GM12878 (cell line): ENCODE measurements around the gene NDUFB11. TPM values are rescaled to one million over a fixed set of nuclear protein-coding genes. Genes with fewer than 3 reads are reported as not detected.

Experiments used
- ATAC-seq: fragments of 200-7000 bp; cut with Tn5 transposase; 3 replicates; pipeline ENCODE4 v1.9.1; 2020; ENCODE audit warnings: mild to moderate bottlenecking, moderate library complexity
- BruUV-seq: library from RNA; stranded (reverse); fragments of 400-500 nt; replicated peaks from 2 replicates; lab custom pipeline; 2021; lab: Mats Ljungman, UMichigan
- CTCF ChIA-PET: fragments of 300-600 bp; sonication (Branson Sonifier 250); formaldehyde crosslinking; extraction: SDS; loops from one replicate; lab custom pipeline; 2021; ENCODE audit warnings: inconsistent platforms; lab: Yijun Ruan, JAX
- POLR2A ChIA-PET: fragments of 350-600 bp; formaldehyde crosslinking; extraction: SDS; loops from one replicate; lab custom pipeline; 2021; ENCODE audit warnings: inconsistent platforms; lab: Charles Lee
- RAD21 ChIA-PET: fragments of 300-600 bp; sonication (Branson Sonifier 250); formaldehyde crosslinking; loops from one replicate; lab custom pipeline; 2023; ENCODE audit warnings: antibody characterized with exemption; ENCODE audit not compliant: unreplicated experiment; lab: Charles Lee
- SMC1A ChIA-PET: fragments of 300-600 bp; sonication (Branson Sonifier 250); formaldehyde crosslinking; loops from one replicate; lab custom pipeline; 2023; ENCODE audit not compliant: unreplicated experiment, uncharacterized antibody; lab: Charles Lee
- DNase-seq: peaks from one replicate; pipeline ENCODE4 v3.0.0-alpha.2; 2011; ENCODE audit warnings: low read depth, low spot score
- FAIRE-seq: peaks from 3 replicates; lab custom pipeline; 2011; peaks lifted over from hg19 to GRCh38; lab: Jason Lieb, UNC
- H2AFZ ChIP-seq: 2 replicates; pipeline ENCODE4 v1.6.0; 2011; ENCODE audit warnings: low read depth, low read length, control low read depth; ENCODE audit not compliant: control insufficient read depth
- H3K27ac ChIP-seq: 2 replicates; pipeline ENCODE4 v1.5.1; 2011; ENCODE audit warnings: control low read depth; ENCODE audit not compliant: control insufficient read depth, insufficient read depth
- H3K27me3 ChIP-seq, 2 experiments: replicated peaks in 1 of 2; 2 replicates each; pipeline versions ENCODE4 v1.6.0 to v1.6.1; 2011; ENCODE audit warnings: low read length in 1 of 2; ENCODE audit not compliant: control insufficient read depth in 2 of 2, insufficient read depth in 2 of 2
- H3K36me3 ChIP-seq, 2 experiments: 2 replicates each; pipeline ENCODE4 v1.5.1; 2011; ENCODE audit warnings: low read length in 1 of 2; ENCODE audit not compliant: control insufficient read depth in 2 of 2, insufficient read depth in 2 of 2
- H3K4me1 ChIP-seq: 2 replicates; pipeline ENCODE4 v1.6.1; 2011; ENCODE audit warnings: mild to moderate bottlenecking, low read length, moderate library complexity, mixed read lengths; ENCODE audit not compliant: control insufficient read depth, insufficient read depth
- H3K4me2 ChIP-seq: 2 replicates; pipeline ENCODE4 v1.6.0; 2011; ENCODE audit warnings: control low read depth; ENCODE audit not compliant: control insufficient read depth, insufficient read depth
- H3K4me3 ChIP-seq: fragments of 200-600 bp; sonication (generic); 2 replicates; pipeline ENCODE4 v1.5.1; 2016
- H3K79me2 ChIP-seq: 2 replicates; pipeline ENCODE4 v1.6.0; 2011; ENCODE audit warnings: low read length; ENCODE audit not compliant: control insufficient read depth, insufficient read depth
- H3K9ac ChIP-seq: 2 replicates; pipeline ENCODE4 v1.8.0; 2011; ENCODE audit warnings: low read length, control low read depth, mixed read lengths; ENCODE audit not compliant: control insufficient read depth, insufficient read depth
- H3K9me3 ChIP-seq: replicated peaks from 3 replicates; pipeline ENCODE4 v1.5.1; 2011; ENCODE audit warnings: mild to moderate bottlenecking, low read length; ENCODE audit not compliant: control insufficient read depth, insufficient read depth
- H4K20me1 ChIP-seq: 2 replicates; pipeline ENCODE4 v1.6.0; 2011; ENCODE audit not compliant: control insufficient read depth, insufficient read depth
- BHLHE40 ChIP-seq, 2 experiments: fragments of 450-650 bp in 1 of 2; IDR thresholded peaks; 2 replicates each; pipeline ENCODE4 v1.6.1; 2011 to 2017; ENCODE audit warnings: low read depth in 2 of 2, borderline replicate concordance in 1 of 2, improper control_type of control experiment in 1 of 2, low read length in 1 of 2, mild to moderate bottlenecking in 1 of 2
- CBX3 ChIP-seq: fragments of 200-600 bp; sonication (generic); IDR thresholded peaks from 2 replicates; pipeline ENCODE4 v1.6.1; 2016; ENCODE audit warnings: low read depth, borderline replicate concordance
- CBX5 ChIP-seq: sonication (generic); IDR thresholded peaks from 2 replicates; pipeline ENCODE4 v1.6.1; 2016; ENCODE audit warnings: low read depth, moderate library complexity, mild to moderate bottlenecking, inconsistent platforms
- EGR1 ChIP-seq, 2 experiments: IDR thresholded peaks; 1 replicate in 1 of 2; 2 replicates in 1 of 2; pipeline ENCODE4 v1.6.1; 2011 to 2012; ENCODE audit warnings: low read depth in 2 of 2, low read length in 2 of 2, borderline replicate concordance in 1 of 2, mild to moderate bottlenecking in 1 of 2, moderate library complexity in 1 of 2
- MYC ChIP-seq: IDR thresholded peaks from 2 replicates; pipeline ENCODE4 v1.6.1; 2011; ENCODE audit warnings: mild to moderate bottlenecking, low read length, moderate library complexity, inconsistent platforms; ENCODE audit not compliant: insufficient read depth, insufficient replicate concordance, insufficient read length, severe bottlenecking
- NR2C1 ChIP-seq: fragments of 450-650 bp; IDR thresholded peaks from 2 replicates; pipeline ENCODE4 v1.6.1; 2017; ENCODE audit warnings: antibody characterized with exemption, mild to moderate bottlenecking, moderate library complexity
- RAD51 ChIP-seq: fragments of 450-650 bp; IDR thresholded peaks from 2 replicates; pipeline ENCODE4 v1.6.1; 2016; ENCODE audit warnings: moderate library complexity, mild to moderate bottlenecking, inconsistent platforms
- RBBP5 ChIP-seq: fragments of 200-600 bp; sonication (generic); conservative IDR thresholded peaks from 2 replicates; pipeline ENCODE4 v1.6.1; 2016
- SMARCA5 ChIP-seq: fragments of 450-650 bp; IDR thresholded peaks from 2 replicates; pipeline ENCODE4 v1.6.1; 2017; ENCODE audit warnings: mild to moderate bottlenecking
- TCF12 ChIP-seq: IDR thresholded peaks from 2 replicates; pipeline ENCODE4 v1.6.1; 2011; ENCODE audit warnings: low read depth, mild to moderate bottlenecking, low read length
- WGBS: methylation state at CpG from one replicate; pipeline ENCODE4 v1.1.6; 2016; ENCODE audit warnings: low lambda C conversion rate; ENCODE audit not compliant: insufficient replicate concordance, insufficient coverage; ENCODE audit errors: missing lambda C conversion rate; 5-methylcytosine and 5-hydroxymethylcytosine counted together
- in situ Hi-C: fragments of 300-500 bp; cut with MboI; formaldehyde crosslinking; loops from 9 replicates; pipeline ENCODE4 v1.14.3; 2018; ENCODE audit warnings: mixed read lengths
- intact Hi-C: fragments of 100-400 bp; cut with micrococcal nuclease; formaldehyde crosslinking; loops from one replicate; pipeline ENCODE4 v1.14.2; 2022; ENCODE audit not compliant: unreplicated experiment
- polyA plus RNA-seq, 11 experiments: library from polyadenylated mRNA; depleted of rRNA in 4 of 11; unstranded in 6 of 11; stranded (reverse) in 5 of 11; fragments of >200 nt; fragmentation: Nextera tagmentation in 4 of 11; fragmentation: Illumina TruSeq in 1 of 11; extraction: Ambion mirVana in 4 of 11; extraction: Trizol in 1 of 11; gene quantifications; 1 replicate in 1 of 11; 2 replicates in 10 of 11; pipeline versions ENCODE4 v1.2.1 to v1.2.3, GENCODE V29; 2011 to 2016; ENCODE audit warnings: inconsistent platforms in 2 of 11, missing spikeins in 2 of 11, low read depth in 1 of 11
- total RNA-seq, 4 experiments: library from RNA; depleted of rRNA in 3 of 4; stranded (reverse); fragments of >200 nt in 3 of 4; fragmentation: Illumina TruSeq in 1 of 4; extraction: Trizol in 1 of 4; gene quantifications; 2 replicates each; pipeline versions ENCODE4 v1.2.1 to v1.2.3, GENCODE V29; 2013 to 2021
- TF ChIP-seq, protein P1 (sequence below): IDR thresholded peaks from 2 replicates; pipeline ENCODE4 v1.6.1; 2012; ENCODE audit warnings: mild to moderate bottlenecking, low read depth, low read length

Gene NDUFB11
- total and polyA plus RNA-seq, 10 of the 15 experiments (the other 5 are each of a cell fraction or from before 2014, with no cell fraction given): 16.1 to 202 (median 83.3) TPM

DNA sequence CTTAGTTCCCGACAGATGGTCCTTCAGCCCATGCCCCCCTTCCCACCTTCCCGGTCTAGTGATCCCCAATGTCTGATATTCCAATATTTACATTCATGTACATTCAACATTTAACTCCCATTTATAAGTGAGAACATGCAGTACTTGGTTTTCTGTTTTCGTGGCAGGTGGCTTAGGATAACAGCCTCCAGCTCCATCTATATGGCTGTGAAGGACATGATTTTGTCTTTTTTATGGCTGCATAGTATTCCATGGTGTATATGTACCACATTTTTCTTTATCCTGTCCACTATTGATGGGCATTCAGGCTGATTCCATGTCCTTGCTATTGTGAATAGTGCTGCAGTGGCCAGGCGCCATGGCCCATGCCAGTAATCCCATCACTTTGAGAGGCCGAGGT is 14.3 kb upstream of the NDUFB11 start:
- in situ Hi-C loops: no loop called here
- POLR2A ChIA-PET: no interaction called here
- no peak for ATAC-seq

More for the DNA sequence above, 14.3 kb upstream of the NDUFB11 start:
- no peak overlapping the region for H3K27ac ChIP-seq
- H4K20me1 ChIP-seq: no peaks in the 10 kb centered on the region
- CTCF ChIA-PET: interaction anchor here (0.7 kb wide), 1 partner anchor 944 kb away, joined by 3 read pairs; no protein-coding TSS in a partner anchor
- no peak overlapping the region for H3K9ac ChIP-seq
- TF ChIP-seq CBX3 (no peak), EGR1 (IDR thresholded peaks at IDR 0.05; ENCODE audit: borderline replicate concordance in 1 of 2, low read depth in 2 of 2, low read length in 2 of 2) (no peak), SMARCA5 (no peak), CBX5 (no peak), TCF12 (no peak), MYC (no peak), RBBP5 (no peak), NR2C1 (no peak), RAD51 (no peak), BHLHE40 (IDR thresholded peaks at IDR 0.05; ENCODE audit: borderline replicate concordance in 1 of 2, low read depth in 2 of 2, low read length in 1 of 2) (no peak)
- TF ChIP-seq, protein P1, sequence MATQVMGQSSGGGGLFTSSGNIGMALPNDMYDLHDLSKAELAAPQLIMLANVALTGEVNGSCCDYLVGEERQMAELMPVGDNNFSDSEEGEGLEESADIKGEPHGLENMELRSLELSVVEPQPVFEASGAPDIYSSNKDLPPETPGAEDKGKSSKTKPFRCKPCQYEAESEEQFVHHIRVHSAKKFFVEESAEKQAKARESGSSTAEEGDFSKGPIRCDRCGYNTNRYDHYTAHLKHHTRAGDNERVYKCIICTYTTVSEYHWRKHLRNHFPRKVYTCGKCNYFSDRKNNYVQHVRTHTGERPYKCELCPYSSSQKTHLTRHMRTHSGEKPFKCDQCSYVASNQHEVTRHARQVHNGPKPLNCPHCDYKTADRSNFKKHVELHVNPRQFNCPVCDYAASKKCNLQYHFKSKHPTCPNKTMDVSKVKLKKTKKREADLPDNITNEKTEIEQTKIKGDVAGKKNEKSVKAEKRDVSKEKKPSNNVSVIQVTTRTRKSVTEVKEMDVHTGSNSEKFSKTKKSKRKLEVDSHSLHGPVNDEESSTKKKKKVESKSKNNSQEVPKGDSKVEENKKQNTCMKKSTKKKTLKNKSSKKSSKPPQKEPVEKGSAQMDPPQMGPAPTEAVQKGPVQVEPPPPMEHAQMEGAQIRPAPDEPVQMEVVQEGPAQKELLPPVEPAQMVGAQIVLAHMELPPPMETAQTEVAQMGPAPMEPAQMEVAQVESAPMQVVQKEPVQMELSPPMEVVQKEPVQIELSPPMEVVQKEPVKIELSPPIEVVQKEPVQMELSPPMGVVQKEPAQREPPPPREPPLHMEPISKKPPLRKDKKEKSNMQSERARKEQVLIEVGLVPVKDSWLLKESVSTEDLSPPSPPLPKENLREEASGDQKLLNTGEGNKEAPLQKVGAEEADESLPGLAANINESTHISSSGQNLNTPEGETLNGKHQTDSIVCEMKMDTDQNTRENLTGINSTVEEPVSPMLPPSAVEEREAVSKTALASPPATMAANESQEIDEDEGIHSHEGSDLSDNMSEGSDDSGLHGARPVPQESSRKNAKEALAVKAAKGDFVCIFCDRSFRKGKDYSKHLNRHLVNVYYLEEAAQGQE: no peak
- peaks cover 8% of the 10 kb centered on the region for H3K79me2 ChIP-seq
- 64% methylated on average over 5 of the region's 5 CpGs for WGBS
- H3K9me3 ChIP-seq: peaks cover 2% of the 10 kb centered on the region; the same call in 1 of the 3 replicates
- intact Hi-C loops: no loop called here
- RAD21 ChIA-PET: no interaction called here
- no peak overlapping the region for H3K4me2 ChIP-seq
- H3K4me3 ChIP-seq: no peak overlapping the region
- SMC1A ChIA-PET: no interaction called here
- FAIRE-seq (no peak), DNase-seq (no peak)
- H3K4me1 ChIP-seq: no peaks in the 10 kb centered on the region
- BruUV-seq: no TSS peak
- H3K36me3 ChIP-seq: peaks cover 0 to 3% of the 10 kb centered on the region in 2 experiments; a peak in 3 of 4 replicates
- H3K27me3 ChIP-seq: no peaks in the 10 kb centered on the region
- H2AFZ ChIP-seq: no peak overlapping the region
